GM12892 (cell line): ENCODE data around the gene ZFR2.

Experiments used
- POLR2A ChIP-seq: IDR thresholded peaks from 2 replicates; pipeline ENCODE4 v1.6.1; 2011; ENCODE audit warnings: low read depth, low read length, control low read depth
- POLR2AphosphoS5 ChIP-seq: IDR thresholded peaks from 2 replicates; pipeline ENCODE4 v1.6.1; 2011; ENCODE audit warnings: low read depth, low read length, control low read depth
- TAF1 ChIP-seq: IDR thresholded peaks from 2 replicates; pipeline ENCODE4 v1.6.1; 2011; ENCODE audit warnings: low read depth, mild to moderate bottlenecking, control low read depth, low read length, borderline replicate concordance

DNA sequence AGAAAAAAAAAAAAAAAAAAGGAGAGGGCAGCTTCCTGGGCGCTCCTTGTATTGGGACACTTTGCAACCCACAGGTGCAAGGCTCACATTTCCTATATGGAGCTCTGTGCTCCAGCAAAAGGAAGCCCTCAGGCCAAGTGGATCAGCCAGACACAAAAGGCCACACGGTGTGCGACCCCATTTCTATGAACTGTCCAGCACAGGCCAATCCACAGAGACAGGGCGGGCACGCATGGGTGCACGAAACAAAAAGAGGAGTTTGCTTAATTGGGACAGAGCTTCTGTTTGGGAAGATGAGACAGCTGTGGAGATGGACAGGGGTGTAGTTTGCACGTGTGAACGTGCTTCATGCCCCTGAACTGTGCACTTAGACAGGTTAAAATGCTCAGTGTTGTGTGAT, 51.1 kb downstream of the ZFR2 start:
- TF ChIP-seq POLR2A (no peak), POLR2AphosphoS5 (no peak), TAF1 (no peak)
